DOHH2 (cell line): ENCODE measurements around the gene OLR1.

Source experiments
- H3F3A ChIP-seq: fragments of 200-600 bp; sonication (generic), shearing (Covaris generic); 2 replicates; pipeline ENCODE4 v1.6.0; 2016; ENCODE audit warnings: antibody characterized with exemption, mild to moderate bottlenecking; ENCODE audit not compliant: control insufficient read depth, insufficient read depth
- H3K27ac ChIP-seq: fragments of 200-600 bp; sonication (generic); 2 replicates; pipeline ENCODE4 v1.5.1; 2014; ENCODE audit warnings: low read depth, mild to moderate bottlenecking, low read length, moderate library complexity
- H3K27me3 ChIP-seq: fragments of 200-600 bp; sonication (generic); 2 replicates; pipeline ENCODE4 v1.6.1; 2014; ENCODE audit warnings: mild to moderate bottlenecking, low read length, mixed read lengths; ENCODE audit not compliant: control insufficient read depth
- H3K36me3 ChIP-seq: fragments of 200-600 bp; sonication (generic); 2 replicates; pipeline ENCODE4 v1.6.1; 2014; ENCODE audit warnings: mild to moderate bottlenecking, low read length, moderate library complexity, mixed read lengths; ENCODE audit not compliant: control insufficient read depth
- H3K4me1 ChIP-seq: fragments of 200-600 bp; sonication (generic); 2 replicates; pipeline ENCODE4 v1.6.1; 2014; ENCODE audit warnings: mild to moderate bottlenecking, low read length, mixed read lengths; ENCODE audit not compliant: control insufficient read depth
- H3K4me2 ChIP-seq: fragments of 200-600 bp; sonication (generic); 2 replicates; pipeline ENCODE4 v1.6.0; 2014; ENCODE audit warnings: mild to moderate bottlenecking, low read length, moderate library complexity
- H3K4me3 ChIP-seq: fragments of 200-600 bp; sonication (generic); 2 replicates; pipeline ENCODE4 v1.5.1; 2014; ENCODE audit warnings: mild to moderate bottlenecking, low read length, mixed read lengths
- H3K79me2 ChIP-seq: fragments of 200-600 bp; sonication (generic); 2 replicates; pipeline ENCODE4 v1.6.1; 2014; ENCODE audit warnings: mild to moderate bottlenecking, low read length, mixed read lengths; ENCODE audit not compliant: control insufficient read depth
- H3K9me2 ChIP-seq: fragments of 200-600 bp; sonication (generic); replicated peaks from 2 replicates; pipeline ENCODE4 v1.6.1; 2014; ENCODE audit warnings: mild to moderate bottlenecking, low read length, mixed read lengths; ENCODE audit not compliant: control insufficient read depth
- H3K9me3 ChIP-seq: fragments of 200-600 bp; sonication (generic); 2 replicates; pipeline ENCODE4 v1.6.1; 2014; ENCODE audit warnings: antibody characterized with exemption, low read length, mixed read lengths; ENCODE audit not compliant: control insufficient read depth, insufficient read depth
- H4K20me1 ChIP-seq: fragments of 200-600 bp; sonication (generic); 2 replicates; pipeline ENCODE4 v1.6.0; 2014; ENCODE audit warnings: low read depth, mild to moderate bottlenecking, antibody characterized with exemption, low read length, moderate library complexity; ENCODE audit not compliant: control insufficient read depth, insufficient read depth
- CTCF ChIP-seq: fragments of 200-600 bp; sonication (generic); IDR thresholded peaks from one replicate; pipeline ENCODE4 v1.5.1; 2014; ENCODE audit warnings: antibody characterized with exemption, mild to moderate bottlenecking, low read depth, low read length; ENCODE audit not compliant: poor library complexity, severe bottlenecking
- EZH2phosphoT487 ChIP-seq: fragments of 200-600 bp; sonication (generic); IDR thresholded peaks from 2 replicates; pipeline ENCODE4 v1.6.1; 2017; ENCODE audit warnings: borderline replicate concordance, mild to moderate bottlenecking, antibody characterized with exemption, low read length, moderate library complexity, mixed read lengths

Gene OLR1

DNA sequence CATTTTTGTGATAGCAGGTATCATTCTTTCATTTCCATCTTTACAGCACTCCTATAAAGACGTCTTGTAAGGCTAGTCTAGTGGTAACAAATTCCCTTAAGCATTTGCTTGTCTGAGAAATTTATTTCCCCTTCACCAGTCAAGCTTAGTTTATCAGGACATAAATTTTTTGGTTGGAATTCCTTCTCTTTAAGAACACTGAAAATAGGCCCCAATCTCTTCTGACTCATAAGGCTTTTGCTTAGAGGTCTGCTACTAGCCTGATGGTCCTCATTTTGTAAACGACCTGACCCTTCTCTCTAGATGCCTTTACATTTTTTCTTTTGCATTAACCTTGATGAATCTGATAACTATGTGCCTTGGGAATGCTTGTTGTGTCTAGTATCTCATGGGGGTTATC, 20.3 kb downstream of the OLR1 start:
- TF ChIP-seq EZH2phosphoT487: no peak
- TF ChIP-seq CTCF: no peak
- Histone ChIP-seq H3K4me3 (no peak overlapping the region), H3K27ac (no peak overlapping the region), H3K27me3 (peaks cover 3% of the 10 kb centered on the region), H3F3A (no peaks in the 10 kb centered on the region), H3K9me2 (no peaks in the 10 kb centered on the region), H4K20me1 (no peaks in the 10 kb centered on the region), H3K9me3 (no peaks in the 10 kb centered on the region), H3K4me1 (peaks cover 13% of the 10 kb centered on the region), H3K4me2 (no peak overlapping the region), H3K36me3 (no peaks in the 10 kb centered on the region), H3K79me2 (no peaks in the 10 kb centered on the region)

- no peak overlapping the region for H3K27ac ChIP-seq
- no peaks in the 10 kb centered on the region for H3K36me3 ChIP-seq
- H3K79me2 ChIP-seq: no peaks in the 10 kb centered on the region
- no peak overlapping the region for H3K4me3 ChIP-seq
- H3K4me2 ChIP-seq: no peak overlapping the region
- H3K4me1 ChIP-seq: peaks cover 8% of the 10 kb centered on the region; the same call in 1 of the 2 replicates
- no peaks in the 10 kb centered on the region for H3F3A ChIP-seq
- H3K9me2 ChIP-seq: no peaks in the 10 kb centered on the region
- no peaks in the 10 kb centered on the region for H3K9me3 ChIP-seq
- H3K27me3 ChIP-seq: no peaks in the 10 kb centered on the region
- H4K20me1 ChIP-seq: no peaks in the 10 kb centered on the region
- TF ChIP-seq EZH2phosphoT487 (no peak), CTCF (no peak)
Measured at GRCh38 chr12:10147714-10148403, 24.1 kb downstream of the OLR1 start.

DNA sequence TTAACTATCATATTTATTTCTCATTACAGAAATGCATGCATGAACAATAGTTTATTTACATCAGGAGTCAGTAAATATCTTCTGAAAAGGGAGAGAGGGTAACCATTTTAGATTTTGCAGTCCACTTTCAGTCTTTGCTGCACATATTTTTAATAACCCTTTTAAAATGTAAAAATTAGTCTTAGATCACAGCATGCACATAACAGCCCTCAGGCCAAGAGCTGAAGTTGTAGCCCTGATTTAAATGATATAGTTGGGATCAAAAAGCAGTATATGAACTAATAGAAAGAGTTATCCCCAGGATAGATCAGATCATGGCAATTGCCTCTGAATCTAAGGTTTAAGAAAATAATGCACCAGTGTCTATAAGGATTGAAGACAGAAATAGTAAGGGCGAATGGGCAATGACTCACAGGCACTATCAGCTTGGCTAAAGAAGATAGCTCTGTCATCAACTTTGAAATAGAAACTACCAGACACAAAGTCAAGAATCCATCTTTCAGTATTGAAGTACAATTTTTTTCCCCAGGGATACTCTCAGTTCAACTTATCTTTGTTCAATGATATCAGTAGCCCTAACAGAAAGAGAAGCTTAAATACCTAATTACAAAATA, 28.8 kb downstream of the OLR1 start:
- Histone ChIP-seq H3F3A (no peaks in the 10 kb centered on the region), H3K4me2 (no peak overlapping the region), H3K36me3 (no peaks in the 10 kb centered on the region), H3K27ac (no peak overlapping the region), H4K20me1 (no peaks in the 10 kb centered on the region), H3K27me3 (no peaks in the 10 kb centered on the region), H3K9me3 (no peaks in the 10 kb centered on the region), H3K4me1 (peaks cover 4% of the 10 kb centered on the region; the same call in 1 of the 2 replicates), H3K79me2 (no peaks in the 10 kb centered on the region), H3K4me3 (no peak overlapping the region), H3K9me2 (no peaks in the 10 kb centered on the region)
- TF ChIP-seq EZH2phosphoT487 (no peak), CTCF (no peak)
